NCI-H748 (cell line): ENCODE measurements around the gene SENP2.
A peak's percentile ranks its signal among the peaks of the same experiment; 100 is the strongest.

Experiments
- DNase-seq: peaks from one replicate; lab custom pipeline; 2025; ENCODE audit not compliant: unreplicated experiment; lab: John Stamatoyannopoulos, UW

SENP2 gene

GRCh38 chr3:185677146-185677829, 91.2 kb downstream of the SENP2 start:
- DNase-seq: peak; percentile 26

- DNase-seq: no peak
Measured at GRCh38 chr3:185678027-185678426, 91.9 kb downstream of the SENP2 start.

DNA sequence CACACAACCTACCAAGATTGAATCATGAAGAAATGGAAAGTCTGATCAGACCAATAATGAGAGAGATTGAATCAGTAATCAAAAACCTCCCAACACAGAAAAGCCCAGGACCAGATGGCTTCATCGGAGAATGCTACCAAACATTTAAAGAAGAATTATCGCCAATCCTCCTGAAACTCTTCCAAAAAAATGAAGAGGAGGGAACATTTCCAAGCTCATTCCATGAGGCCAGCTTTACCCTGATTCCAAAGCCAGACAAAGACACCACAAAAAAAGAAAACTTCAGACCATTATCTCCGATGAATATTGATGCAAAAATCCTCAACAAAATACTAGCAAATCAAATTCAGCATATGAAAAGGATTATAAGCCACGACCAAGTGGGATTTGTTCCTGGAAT, 94.1 kb downstream of the SENP2 start:
- no peak for DNase-seq
